CD4-positive, alpha-beta T cell treated with Interleukin-2 at 100 ng/mL for 4 hours (primary cell): ENCODE data around the gene PTPN13.

Experiments used
- DNase-seq: peaks from one replicate; pipeline ENCODE4 v3.0.0-alpha.2; 2020; ENCODE audit warnings: low spot score

PTPN13 gene

GRCh38 chr4:86818211-86818610 lies 224.1 kb downstream of the PTPN13 start:
- no peak for DNase-seq

GRCh38 chr4:86818841-86819240 lies 224.7 kb downstream of the PTPN13 start:
- DNase-seq = no peak

- DNase-seq = no peak
Observed at GRCh38 chr4:86819561-86819960, 225.4 kb downstream of the PTPN13 start.

GRCh38 chr4:86821151-86821550 lies 227.0 kb downstream of the PTPN13 start:
- DNase-seq = no peak

- DNase-seq = no peak
Observed at GRCh38 chr4:86822136-86822535, 228.0 kb downstream of the PTPN13 start.

- no peak for DNase-seq
Observed at GRCh38 chr4:86825511-86825910, 231.4 kb downstream of the PTPN13 start.

GRCh38 chr4:86831262-86832130 lies 237.4 kb downstream of the PTPN13 start:
- DNase-seq = no peak

GRCh38 chr4:86833615-86834014 lies 239.5 kb downstream of the PTPN13 start:
- no peak for DNase-seq

GRCh38 chr4:86834901-86835300 lies 240.8 kb downstream of the PTPN13 start:
- no peak for DNase-seq

GRCh38 chr4:86835677-86836076 lies 241.6 kb downstream of the PTPN13 start:
- no peak for DNase-seq

- no peak for DNase-seq
Observed at GRCh38 chr4:86837691-86838503, 243.8 kb downstream of the PTPN13 start.

GRCh38 chr4:86840858-86841257 lies 246.7 kb downstream of the PTPN13 start:
- no peak for DNase-seq

- DNase-seq = no peak
Observed at GRCh38 chr4:86841309-86841708, 247.2 kb downstream of the PTPN13 start.

- no peak for DNase-seq
Observed at GRCh38 chr4:86845593-86845992, 251.5 kb downstream of the PTPN13 start.

GRCh38 chr4:86846921-86847320 lies 252.8 kb downstream of the PTPN13 start:
- DNase-seq = no peak

- no peak for DNase-seq
Observed at GRCh38 chr4:86847571-86847970, 253.5 kb downstream of the PTPN13 start.

GRCh38 chr4:86848136-86848535 lies 254.0 kb downstream of the PTPN13 start:
- DNase-seq = no peak

GRCh38 chr4:86848732-86849619 lies 254.9 kb downstream of the PTPN13 start, which contains the start of gene SLC10A6:
TSS of gene SLC10A6 (minus strand) at chr4:86849384. CDS start at chr4:86849115, 269 bp downstream.
- no peak for DNase-seq

GRCh38 chr4:86853209-86853608 lies 259.1 kb downstream of the PTPN13 start:
- DNase-seq = no peak

- DNase-seq = no peak
Observed at GRCh38 chr4:86855572-86855971, 261.5 kb downstream of the PTPN13 start.

GRCh38 chr4:86856896-86857295 lies 262.8 kb downstream of the PTPN13 start:
- DNase-seq = no peak
